Neural cell (in vitro differentiated cells): ENCODE results near the gene CDH1. TPM values are rescaled to one million over a fixed set of nuclear protein-coding genes. Genes with fewer than 3 reads are reported as not detected.
"Not testable (repeated sequence)": the region's sequence is repeated elsewhere in the genome, so short reads cannot be mapped to it uniquely, and the experiment has no call there.

Experiments used
- H2AFZ ChIP-seq: fragments of 200-600, 300-800 bp; sonication (generic), shearing (Covaris generic); 2 replicates; pipeline ENCODE4 v1.6.0; 2014; ENCODE audit warnings: low read depth, mild to moderate bottlenecking, antibody characterized with exemption, low read length, moderate library complexity
- H3F3A ChIP-seq: fragments of 200-600 bp; shearing (Covaris generic); 2 replicates; pipeline ENCODE4 v1.6.1; 2016; ENCODE audit warnings: mild to moderate bottlenecking, moderate library complexity, mixed read lengths, antibody characterized with exemption, low read length; ENCODE audit not compliant: insufficient read depth, poor library complexity, severe bottlenecking
- H3K27ac ChIP-seq: fragments of 200-600, 300-800 bp; sonication (generic), shearing (Covaris generic); 2 replicates; pipeline ENCODE4 v1.5.1; 2014; ENCODE audit warnings: mild to moderate bottlenecking, low read length, moderate library complexity
- H3K27me3 ChIP-seq: fragments of 300-800, 200-600 bp; sonication (generic), shearing (Covaris generic); 2 replicates; pipeline ENCODE4 v1.6.0; 2014; ENCODE audit warnings: mild to moderate bottlenecking, low read depth, low read length, moderate library complexity; ENCODE audit not compliant: insufficient read depth
- H3K36me3 ChIP-seq: fragments of 300-800, 200-600 bp; sonication (generic), shearing (Covaris generic); 2 replicates; pipeline ENCODE4 v1.5.1; 2014; ENCODE audit warnings: mild to moderate bottlenecking, antibody characterized with exemption, low read length, moderate library complexity; ENCODE audit not compliant: insufficient read depth
- H3K4me2 ChIP-seq: fragments of 300-800, 200-600 bp; sonication (generic), shearing (Covaris generic); 2 replicates; pipeline ENCODE4 v1.6.0; 2014; ENCODE audit warnings: mild to moderate bottlenecking, low read length
- H3K4me3 ChIP-seq: fragments of 300-800, 200-600 bp; sonication (generic), shearing (Covaris generic); 2 replicates; pipeline ENCODE4 v1.5.1; 2014; ENCODE audit warnings: mild to moderate bottlenecking, low read length, moderate library complexity
- H3K79me2 ChIP-seq: fragments of 200-600 bp; shearing (Covaris generic); replicated peaks from 2 replicates; pipeline ENCODE4 v1.6.0; 2014; ENCODE audit warnings: mild to moderate bottlenecking, low read length, moderate library complexity; ENCODE audit not compliant: insufficient read depth
- H3K9ac ChIP-seq: fragments of 300-800, 200-600 bp; sonication (generic), shearing (Covaris generic); 2 replicates; pipeline ENCODE4 v1.6.1; 2016; ENCODE audit warnings: mild to moderate bottlenecking, low read length, mixed read lengths
- H3K9me2 ChIP-seq: fragments of 200-600 bp; shearing (Covaris generic); 2 replicates; pipeline ENCODE4 v1.6.1; 2016; ENCODE audit warnings: mild to moderate bottlenecking, low read length, mixed read lengths; ENCODE audit not compliant: insufficient read depth
- H3K9me3 ChIP-seq: fragments of 200-600, 300-800 bp; sonication (generic), shearing (Covaris generic); 2 replicates; pipeline ENCODE4 v1.6.1; 2016; ENCODE audit warnings: mild to moderate bottlenecking, mixed run types, low read length, moderate library complexity, mixed read lengths
- H4K20me1 ChIP-seq: fragments of 200-600 bp; shearing (Covaris generic); 2 replicates; pipeline ENCODE4 v1.6.1; 2016; ENCODE audit warnings: mild to moderate bottlenecking, mixed run types; ENCODE audit not compliant: insufficient read depth
- CTCF ChIP-seq: fragments of 450-650 bp; IDR thresholded peaks from 2 replicates; pipeline ENCODE4 v1.5.1; 2014; ENCODE audit warnings: antibody characterized with exemption, mild to moderate bottlenecking, moderate library complexity; ENCODE audit not compliant: poor library complexity, severe bottlenecking
- EP300 ChIP-seq: fragments of 450-650 bp; conservative IDR thresholded peaks from 2 replicates; pipeline ENCODE4 v1.6.1; 2014; ENCODE audit warnings: antibody characterized with exemption, mild to moderate bottlenecking, moderate library complexity; ENCODE audit not compliant: poor library complexity, severe bottlenecking
- EZH2 ChIP-seq: fragments of 200-600, 300-800 bp; shearing (Covaris generic), sonication (generic); IDR thresholded peaks from 2 replicates; pipeline ENCODE4 v1.6.1; 2014; ENCODE audit warnings: antibody characterized with exemption, low read length, borderline replicate concordance, mild to moderate bottlenecking; ENCODE audit not compliant: insufficient read depth, poor library complexity, severe bottlenecking
- MXI1 ChIP-seq: fragments of 450-650 bp; conservative IDR thresholded peaks from 2 replicates; pipeline ENCODE4 v1.6.1; 2014; ENCODE audit warnings: antibody characterized with exemption, mild to moderate bottlenecking; ENCODE audit not compliant: poor library complexity, severe bottlenecking
- POLR2AphosphoS5 ChIP-seq: IDR thresholded peaks from 2 replicates; pipeline ENCODE4 v1.6.1; 2012
- RAD21 ChIP-seq: fragments of 450-650 bp; conservative IDR thresholded peaks from 2 replicates; pipeline ENCODE4 v1.6.1; 2014; ENCODE audit warnings: antibody characterized with exemption, mild to moderate bottlenecking, moderate library complexity
- SMC3 ChIP-seq: fragments of 450-650 bp; conservative IDR thresholded peaks from 2 replicates; pipeline ENCODE4 v1.6.1; 2014; ENCODE audit warnings: antibody characterized with exemption, mild to moderate bottlenecking, moderate library complexity; ENCODE audit not compliant: poor library complexity
- TAF1 ChIP-seq: IDR thresholded peaks from 2 replicates; pipeline ENCODE4 v1.6.1; 2012; ENCODE audit warnings: low read depth
- polyA plus RNA-seq: library from polyadenylated mRNA; depleted of rRNA; stranded (reverse); fragments of >200 nt; gene quantifications from 2 replicates; pipeline ENCODE4 v1.2.3, GENCODE V29; 2014
- TF ChIP-seq, protein P1 (sequence below): IDR thresholded peaks from 2 replicates; pipeline ENCODE4 v1.6.1; 2012; ENCODE audit warnings: borderline replicate concordance

The CDH1 gene
- polyA plus RNA-seq, 1 donor from 2014 or later = 1.2 TPM

- no peak overlapping the region for H3K9ac ChIP-seq
- H3K9me3 ChIP-seq = no peaks in the 10 kb centered on the region
- no peaks in the 10 kb centered on the region for H4K20me1 ChIP-seq
- no peak overlapping the region for H2AFZ ChIP-seq
- H3K4me3 ChIP-seq = no peak overlapping the region
- H3K79me2 ChIP-seq = no peaks in the 10 kb centered on the region
- H3K9me2 ChIP-seq = no peaks in the 10 kb centered on the region
- no peak overlapping the region for H3K27ac ChIP-seq
- H3K36me3 ChIP-seq = no peaks in the 10 kb centered on the region
- TF ChIP-seq POLR2AphosphoS5 = no peak
- TF ChIP-seq TAF1 = no peak
- no peak for TF ChIP-seq EP300
- no peak for TF ChIP-seq RAD21
- no peak for TF ChIP-seq SMC3
- TF ChIP-seq, protein P1, sequence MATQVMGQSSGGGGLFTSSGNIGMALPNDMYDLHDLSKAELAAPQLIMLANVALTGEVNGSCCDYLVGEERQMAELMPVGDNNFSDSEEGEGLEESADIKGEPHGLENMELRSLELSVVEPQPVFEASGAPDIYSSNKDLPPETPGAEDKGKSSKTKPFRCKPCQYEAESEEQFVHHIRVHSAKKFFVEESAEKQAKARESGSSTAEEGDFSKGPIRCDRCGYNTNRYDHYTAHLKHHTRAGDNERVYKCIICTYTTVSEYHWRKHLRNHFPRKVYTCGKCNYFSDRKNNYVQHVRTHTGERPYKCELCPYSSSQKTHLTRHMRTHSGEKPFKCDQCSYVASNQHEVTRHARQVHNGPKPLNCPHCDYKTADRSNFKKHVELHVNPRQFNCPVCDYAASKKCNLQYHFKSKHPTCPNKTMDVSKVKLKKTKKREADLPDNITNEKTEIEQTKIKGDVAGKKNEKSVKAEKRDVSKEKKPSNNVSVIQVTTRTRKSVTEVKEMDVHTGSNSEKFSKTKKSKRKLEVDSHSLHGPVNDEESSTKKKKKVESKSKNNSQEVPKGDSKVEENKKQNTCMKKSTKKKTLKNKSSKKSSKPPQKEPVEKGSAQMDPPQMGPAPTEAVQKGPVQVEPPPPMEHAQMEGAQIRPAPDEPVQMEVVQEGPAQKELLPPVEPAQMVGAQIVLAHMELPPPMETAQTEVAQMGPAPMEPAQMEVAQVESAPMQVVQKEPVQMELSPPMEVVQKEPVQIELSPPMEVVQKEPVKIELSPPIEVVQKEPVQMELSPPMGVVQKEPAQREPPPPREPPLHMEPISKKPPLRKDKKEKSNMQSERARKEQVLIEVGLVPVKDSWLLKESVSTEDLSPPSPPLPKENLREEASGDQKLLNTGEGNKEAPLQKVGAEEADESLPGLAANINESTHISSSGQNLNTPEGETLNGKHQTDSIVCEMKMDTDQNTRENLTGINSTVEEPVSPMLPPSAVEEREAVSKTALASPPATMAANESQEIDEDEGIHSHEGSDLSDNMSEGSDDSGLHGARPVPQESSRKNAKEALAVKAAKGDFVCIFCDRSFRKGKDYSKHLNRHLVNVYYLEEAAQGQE = no peak
- no peak for TF ChIP-seq CTCF
- no peak for TF ChIP-seq MXI1
- no peak for TF ChIP-seq EZH2
- no peaks in the 10 kb centered on the region for H3K27me3 ChIP-seq
- no peak overlapping the region for H3K4me2 ChIP-seq
- no peaks in the 10 kb centered on the region for H3F3A ChIP-seq
Measured at GRCh38 chr16:68835970-68836369, 98.9 kb downstream of the CDH1 start.

- no peak overlapping the region for H3K9ac ChIP-seq
- no peak overlapping the region for H3K4me3 ChIP-seq
- no peaks in the 10 kb centered on the region for H3K9me3 ChIP-seq
- H4K20me1 ChIP-seq = no peaks in the 10 kb centered on the region
- TF ChIP-seq CTCF = no peak
- H3K4me2 ChIP-seq = no peak overlapping the region
- H3K79me2 ChIP-seq = no peaks in the 10 kb centered on the region
- no peaks in the 10 kb centered on the region for H3K36me3 ChIP-seq
- no peak overlapping the region for H2AFZ ChIP-seq
- H3K9me2 ChIP-seq = no peaks in the 10 kb centered on the region
- no peaks in the 10 kb centered on the region for H3F3A ChIP-seq
- no peak overlapping the region for H3K27ac ChIP-seq
- no peaks in the 10 kb centered on the region for H3K27me3 ChIP-seq
Measured at GRCh38 chr16:68839831-68840230, 102.7 kb downstream of the CDH1 start.

- H3K27ac ChIP-seq = peak overlapping the region; percentile 92
- peak overlapping the region; percentile 95 for H3K9ac ChIP-seq
- H2AFZ ChIP-seq = peak overlapping the region; percentile 98
Measured at GRCh38 chr16:68842964-68843481, 105.9 kb downstream of the CDH1 start.

More at GRCh38 chr16:68842964-68843481, 105.9 kb downstream of the CDH1 start:
- not testable (repeated sequence) for H3K9me3 ChIP-seq, H3K79me2 ChIP-seq, H3K27me3 ChIP-seq, H4K20me1 ChIP-seq, H3F3A ChIP-seq, H3K36me3 ChIP-seq, H3K9me2 ChIP-seq
- Histone ChIP-seq H3K4me3 (peak overlapping the region; percentile 82), H3K4me2 (peak overlapping the region; percentile 12)
